A549 (cell line): ENCODE data around the gene MRFAP1L1. TPM values are rescaled to one million over a fixed set of nuclear protein-coding genes. Genes with fewer than 3 reads are reported as not detected.

Experiments
- ATAC-seq, 2 experiments: fragments of 200-7000 bp in 1 of 2; fragments of >200 bp in 1 of 2; cut with Nextera tagmentation in 1 of 2; cut with Tn5 transposase in 1 of 2; 3 replicates each; pipeline versions ENCODE4 v1.8.0 to v1.9.1; 2018 to 2020; ENCODE audit warnings: mild to moderate bottlenecking in 1 of 2, moderate library complexity in 1 of 2
- CTCF ChIA-PET: fragments of 300-600 bp; sonication (Branson Sonifier 250); formaldehyde crosslinking; extraction: SDS; loops from one replicate; lab custom pipeline; 2021; ENCODE audit warnings: antibody characterized with exemption, inconsistent platforms; lab: Yijun Ruan, JAX
- POLR2A ChIA-PET: fragments of 350-600 bp; formaldehyde crosslinking; extraction: SDS; loops from one replicate; lab custom pipeline; 2021; ENCODE audit warnings: antibody characterized with exemption, inconsistent platforms; lab: Yijun Ruan, JAX
- DNase-seq, 2 experiments: peaks; one replicate each; pipeline versions ENCODE4 v3.0.0 to v3.0.0-alpha.2; 2011 to 2016; ENCODE audit warnings: low read depth in 1 of 2, low spot score in 1 of 2
- FAIRE-seq: peaks from 2 replicates; lab custom pipeline; 2011; peaks lifted over from hg19 to GRCh38; lab: Jason Lieb, UNC
- H3K27ac ChIP-seq, 2 experiments: fragments of >200 bp; sonication (Bioruptor Twin); formaldehyde crosslinking; 3 replicates each; pipeline ENCODE4 v1.5.1; 2016 to 2017
- H3K4me1 ChIP-seq: fragments of >200 bp; sonication (Bioruptor Twin); formaldehyde crosslinking; 3 replicates; pipeline ENCODE4 v1.6.1; 2016
- H3K4me2 ChIP-seq: fragments of >200 bp; sonication (Bioruptor Twin); formaldehyde crosslinking; 3 replicates; pipeline ENCODE4 v1.6.1; 2016
- H3K4me3 ChIP-seq: fragments of >200 bp; sonication (Bioruptor Twin); formaldehyde crosslinking; 3 replicates; pipeline ENCODE4 v1.5.1; 2016
- H3K9me3 ChIP-seq: fragments of >200 bp; sonication (Bioruptor Twin); formaldehyde crosslinking; 3 replicates; pipeline ENCODE4 v1.6.1; 2016
- CBX8 ChIP-seq: fragments of 200-600 bp; sonication (generic); IDR thresholded peaks from 2 replicates; pipeline ENCODE4 v1.6.1; 2016
- CHD2 ChIP-seq: fragments of 150-350 bp; IDR thresholded peaks from 2 replicates; pipeline ENCODE4 v1.6.1; 2014; ENCODE audit warnings: low read length; ENCODE audit not compliant: partially characterized antibody
- CHD4 ChIP-seq: fragments of 200-600 bp; sonication (generic); IDR thresholded peaks from 2 replicates; pipeline ENCODE4 v1.6.1; 2016; ENCODE audit warnings: antibody characterized with exemption, mild to moderate bottlenecking, borderline replicate concordance
- CTCF ChIP-seq: fragments of >200 bp; sonication (Bioruptor Twin); formaldehyde crosslinking; IDR thresholded peaks from 3 replicates; pipeline ENCODE4 v1.5.1; 2016
- E2F6 ChIP-seq: IDR thresholded peaks from 2 replicates; pipeline ENCODE4 v1.6.1; 2012; ENCODE audit warnings: low read depth, borderline replicate concordance
- EHF ChIP-seq: fragments of 250-450 bp; sonication (Bioruptor Pico); IDR thresholded peaks from 2 replicates; pipeline ENCODE4 v1.5.0; 2020; ENCODE audit warnings: mild to moderate bottlenecking
- EP300 ChIP-seq, 2 experiments: fragments of >200 bp; sonication (Bioruptor Twin); formaldehyde crosslinking; IDR thresholded peaks; 2 replicates in 1 of 2; 3 replicates in 1 of 2; pipeline ENCODE4 v1.6.1; 2016 to 2017
- GATA3 ChIP-seq: IDR thresholded peaks from 2 replicates; pipeline ENCODE4 v1.6.1; 2012; ENCODE audit warnings: borderline replicate concordance
- HEYL ChIP-seq: fragments of 250-450 bp; sonication (Bioruptor Pico); IDR thresholded peaks from 2 replicates; pipeline ENCODE4 v1.8.0; 2021; ENCODE audit warnings: mild to moderate bottlenecking, moderate library complexity
- JUNB ChIP-seq: fragments of >200 bp; sonication (Bioruptor Twin); formaldehyde crosslinking; IDR thresholded peaks from 2 replicates; pipeline ENCODE4 v1.6.1; 2016
- MAFK ChIP-seq: fragments of 450-650 bp; IDR thresholded peaks from 2 replicates; pipeline ENCODE4 v1.6.1; 2014; ENCODE audit not compliant: partially characterized antibody
- NPAS2 ChIP-seq: fragments of 250-450 bp; sonication (Bioruptor Pico); IDR thresholded peaks from 2 replicates; pipeline ENCODE4 v1.8.0; 2022; ENCODE audit warnings: mild to moderate bottlenecking, moderate library complexity, borderline replicate concordance
- POLR2AphosphoS2 ChIP-seq: conservative IDR thresholded peaks from 2 replicates; pipeline ENCODE4 v1.6.1; 2012; ENCODE audit warnings: low read length, improper control_type of control experiment, inconsistent platforms
- RAD21 ChIP-seq, 2 experiments: fragments of >200 bp in 1 of 2; sonication (Bioruptor Twin) in 1 of 2; formaldehyde crosslinking in 1 of 2; IDR thresholded peaks in 1 of 2; conservative IDR thresholded peaks in 1 of 2; 2 replicates in 1 of 2; 3 replicates in 1 of 2; pipeline ENCODE4 v1.6.1; 2012 to 2018; ENCODE audit warnings: inconsistent platforms in 1 of 2
- RCOR1 ChIP-seq: fragments of 150-350 bp; IDR thresholded peaks from 2 replicates; pipeline ENCODE4 v1.6.1; 2014; ENCODE audit warnings: antibody characterized with exemption, low read length, low read depth
- SMC3 ChIP-seq: fragments of >200 bp; sonication (Bioruptor Twin); formaldehyde crosslinking; IDR thresholded peaks from 3 replicates; pipeline ENCODE4 v1.6.1; 2018; ENCODE audit warnings: inconsistent platforms
- SREBF2 ChIP-seq: fragments of 450-650 bp; IDR thresholded peaks from 2 replicates; pipeline ENCODE4 v1.6.1; 2014; ENCODE audit warnings: mild to moderate bottlenecking, moderate library complexity
- TP53 ChIP-seq: fragments of 250-450 bp; sonication (Bioruptor Pico); IDR thresholded peaks from 2 replicates; pipeline ENCODE4 v1.5.0; 2021; ENCODE audit warnings: mild to moderate bottlenecking, moderate library complexity
- WGBS: methylation state at CpG from one replicate; pipeline ENCODE4 v1.1.6; 2017; ENCODE audit errors: missing lambda C conversion rate; 5-methylcytosine and 5-hydroxymethylcytosine counted together
- polyA plus RNA-seq, 4 experiments: library from polyadenylated mRNA; depleted of rRNA in 3 of 4; stranded (reverse); fragments of >200 nt; fragmentation: RNase III in 1 of 4; extraction: RNeasy Plus Mini Kit Qiagen cat#74134 plus additional on column Dnase treatment in 1 of 4; gene quantifications; 2 replicates in 3 of 4; 3 replicates in 1 of 4; pipeline ENCODE4 v1.2.3, GENCODE V29; 2011 to 2017
- TF ChIP-seq, protein P1 (sequence below): fragments of 150-350 bp; IDR thresholded peaks from 2 replicates; pipeline ENCODE4 v1.6.1; 2014; ENCODE audit warnings: low read depth, mild to moderate bottlenecking, low read length
- TF ChIP-seq, protein P2 (sequence below): fragments of >200 bp; sonication (Bioruptor Twin); formaldehyde crosslinking; IDR thresholded peaks from 3 replicates; pipeline ENCODE4 v1.6.1; 2016
- TF ChIP-seq, protein P3 (sequence below): IDR thresholded peaks from 2 replicates; pipeline ENCODE4 v1.6.1; 2012

MRFAP1L1 gene
- polyA plus RNA-seq, 2 of the 4 experiments (the other 2 are of a cell fraction), result 46.1 to 78.2 TPM

DNA sequence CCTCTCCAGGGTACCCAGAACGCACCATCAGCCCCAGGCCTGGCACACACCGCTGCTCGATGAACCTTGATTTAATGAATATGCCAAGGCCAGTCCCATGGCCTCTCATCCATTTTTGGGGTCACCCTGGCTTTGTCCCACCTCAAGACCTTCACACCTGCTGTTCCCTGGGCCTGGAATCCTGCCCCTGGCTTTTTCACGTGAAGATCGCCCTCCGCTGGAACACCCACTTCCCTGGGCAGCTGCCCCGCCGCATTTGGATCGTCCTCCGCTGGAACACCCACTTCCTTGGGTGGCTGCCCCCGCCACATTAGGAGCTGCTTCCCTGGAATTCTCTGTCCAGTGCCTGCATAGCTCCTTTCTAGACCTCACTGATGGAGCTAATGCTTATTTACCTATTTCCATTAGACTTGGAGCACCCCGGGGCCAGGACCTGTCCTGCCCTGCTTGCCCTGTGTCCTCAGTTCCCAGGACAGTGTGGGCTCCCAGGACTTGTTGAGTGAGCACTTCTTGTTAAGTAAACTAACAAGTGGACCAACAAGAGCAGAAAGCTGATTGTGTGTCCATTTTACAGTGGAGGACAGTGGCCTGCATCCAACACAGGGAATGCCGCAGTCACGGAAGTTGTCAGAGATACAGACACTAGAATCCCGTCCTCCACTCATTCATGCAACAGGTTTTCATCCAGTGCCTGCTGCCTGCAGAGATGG lies 18.8 kb upstream of the MRFAP1L1 start:
- DNase-seq (no peak), FAIRE-seq (no peak), ATAC-seq (no peak)
- Histone ChIP-seq H3K4me1 (peaks cover 17% of the 10 kb centered on the region), H3K9me3 (no peaks in the 10 kb centered on the region), H3K4me2 (no peak overlapping the region), H3K4me3 (no peak overlapping the region), H3K27ac (peak overlapping the region; percentile 35 to 64; a peak in 4 of 6 replicates)
- CTCF ChIA-PET, result interaction anchor here (1.2 to 5.5 kb wide), 2 partner anchors 9 to 145 kb away, joined by 5 to 38 read pairs; no protein-coding TSS in a partner anchor
- WGBS, result 86% methylated on average over 15 of the region's 15 CpGs
- TF ChIP-seq CHD4 (no peak), EHF (CRISPR knock-in tag) (no peak), JUNB (no peak), SREBF2 (no peak), E2F6 (no peak), CTCF (no peak), GATA3 (no peak), MAFK (no peak), EP300 (IDR thresholded peaks at IDR 0.05) (no peak), CBX8 (no peak), SMC3 (no peak), RAD21 (conservative IDR thresholded peaks at IDR 0.05 in 1 of 2, IDR thresholded peaks at IDR 0.05 in 1 of 2) (no peak), POLR2AphosphoS2 (no peak), NPAS2 (CRISPR knock-in tag) (no peak), HEYL (no peak)
- TF ChIP-seq, protein P1, sequence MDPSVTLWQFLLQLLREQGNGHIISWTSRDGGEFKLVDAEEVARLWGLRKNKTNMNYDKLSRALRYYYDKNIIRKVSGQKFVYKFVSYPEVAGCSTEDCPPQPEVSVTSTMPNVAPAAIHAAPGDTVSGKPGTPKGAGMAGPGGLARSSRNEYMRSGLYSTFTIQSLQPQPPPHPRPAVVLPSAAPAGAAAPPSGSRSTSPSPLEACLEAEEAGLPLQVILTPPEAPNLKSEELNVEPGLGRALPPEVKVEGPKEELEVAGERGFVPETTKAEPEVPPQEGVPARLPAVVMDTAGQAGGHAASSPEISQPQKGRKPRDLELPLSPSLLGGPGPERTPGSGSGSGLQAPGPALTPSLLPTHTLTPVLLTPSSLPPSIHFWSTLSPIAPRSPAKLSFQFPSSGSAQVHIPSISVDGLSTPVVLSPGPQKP, result no peak
- TF ChIP-seq, protein P2, sequence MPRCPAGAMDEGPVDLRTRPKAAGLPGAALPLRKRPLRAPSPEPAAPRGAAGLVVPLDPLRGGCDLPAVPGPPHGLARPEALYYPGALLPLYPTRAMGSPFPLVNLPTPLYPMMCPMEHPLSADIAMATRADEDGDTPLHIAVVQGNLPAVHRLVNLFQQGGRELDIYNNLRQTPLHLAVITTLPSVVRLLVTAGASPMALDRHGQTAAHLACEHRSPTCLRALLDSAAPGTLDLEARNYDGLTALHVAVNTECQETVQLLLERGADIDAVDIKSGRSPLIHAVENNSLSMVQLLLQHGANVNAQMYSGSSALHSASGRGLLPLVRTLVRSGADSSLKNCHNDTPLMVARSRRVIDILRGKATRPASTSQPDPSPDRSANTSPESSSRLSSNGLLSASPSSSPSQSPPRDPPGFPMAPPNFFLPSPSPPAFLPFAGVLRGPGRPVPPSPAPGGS, result no peak
- POLR2A ChIA-PET, result no interaction called here

GRCh38 chr4:6727943-6728250 lies 18.2 kb upstream of the MRFAP1L1 start:
- Histone ChIP-seq H3K27ac (peak overlapping the region in 1 of 2 experiments; percentile 64; a peak in 3 of 6 replicates), H3K4me2 (no peak overlapping the region), H3K4me1 (peaks cover 11% of the 10 kb centered on the region), H3K4me3 (no peak overlapping the region), H3K9me3 (no peaks in the 10 kb centered on the region)
- WGBS, result 98% methylated on average over 3 of the region's 3 CpGs
- ChIA-PET CTCF (interaction anchor here (1.2 to 5.5 kb wide), 3 partner anchors 8 to 146 kb away, joined by 5 to 38 read pairs (median 5); partner anchors contain the start of gene BLOC1S4), POLR2A (no interaction called here)
- FAIRE-seq, result no peak
- no peak for DNase-seq
- TF ChIP-seq TP53 (CRISPR knock-in tag) (no peak), CBX8 (no peak), RCOR1 (no peak), CHD2 (no peak), CHD4 (no peak), RAD21 (conservative IDR thresholded peaks at IDR 0.05 in 1 of 2, IDR thresholded peaks at IDR 0.05 in 1 of 2) (no peak), HEYL (no peak)
- TF ChIP-seq, protein P1, result no peak
- TF ChIP-seq, protein P3, sequence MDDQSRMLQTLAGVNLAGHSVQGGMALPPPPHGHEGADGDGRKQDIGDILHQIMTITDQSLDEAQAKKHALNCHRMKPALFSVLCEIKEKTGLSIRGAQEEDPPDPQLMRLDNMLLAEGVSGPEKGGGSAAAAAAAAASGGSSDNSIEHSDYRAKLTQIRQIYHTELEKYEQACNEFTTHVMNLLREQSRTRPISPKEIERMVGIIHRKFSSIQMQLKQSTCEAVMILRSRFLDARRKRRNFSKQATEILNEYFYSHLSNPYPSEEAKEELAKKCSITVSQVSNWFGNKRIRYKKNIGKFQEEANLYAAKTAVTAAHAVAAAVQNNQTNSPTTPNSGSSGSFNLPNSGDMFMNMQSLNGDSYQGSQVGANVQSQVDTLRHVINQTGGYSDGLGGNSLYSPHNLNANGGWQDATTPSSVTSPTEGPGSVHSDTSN, result no peak
- TF ChIP-seq, all 56 proteins: peak for 0
- ATAC-seq, result no peak
